ENCODE results near the gene CHAF1A.

DNA sequence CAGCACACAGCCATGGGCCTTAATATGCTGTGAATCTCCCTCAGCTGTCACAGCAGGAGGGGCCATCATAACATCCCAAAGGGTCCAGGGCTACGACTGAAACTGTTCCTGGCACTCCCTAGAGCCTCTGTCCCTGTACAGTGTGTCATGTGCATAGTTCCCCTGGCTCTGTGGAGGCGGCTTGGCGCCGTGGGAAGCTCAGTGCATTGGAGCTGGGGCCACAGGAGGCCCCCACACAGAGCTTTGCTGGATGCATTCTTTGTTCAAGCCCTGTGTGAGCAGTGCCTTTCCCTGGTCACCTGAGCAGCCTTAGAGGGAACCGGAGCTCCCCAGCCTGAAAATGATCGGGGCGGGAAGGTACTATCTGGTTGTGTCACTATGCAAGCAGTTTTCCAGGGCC lies 33.8 kb downstream of the CHAF1A start:
- no peak for TF ChIP-seq ZNF331 (CRISPR knock-in tag; IDR thresholded peaks at IDR 0.05; ENCODE audit: low read depth)
- TF ChIP-seq, protein P1, sequence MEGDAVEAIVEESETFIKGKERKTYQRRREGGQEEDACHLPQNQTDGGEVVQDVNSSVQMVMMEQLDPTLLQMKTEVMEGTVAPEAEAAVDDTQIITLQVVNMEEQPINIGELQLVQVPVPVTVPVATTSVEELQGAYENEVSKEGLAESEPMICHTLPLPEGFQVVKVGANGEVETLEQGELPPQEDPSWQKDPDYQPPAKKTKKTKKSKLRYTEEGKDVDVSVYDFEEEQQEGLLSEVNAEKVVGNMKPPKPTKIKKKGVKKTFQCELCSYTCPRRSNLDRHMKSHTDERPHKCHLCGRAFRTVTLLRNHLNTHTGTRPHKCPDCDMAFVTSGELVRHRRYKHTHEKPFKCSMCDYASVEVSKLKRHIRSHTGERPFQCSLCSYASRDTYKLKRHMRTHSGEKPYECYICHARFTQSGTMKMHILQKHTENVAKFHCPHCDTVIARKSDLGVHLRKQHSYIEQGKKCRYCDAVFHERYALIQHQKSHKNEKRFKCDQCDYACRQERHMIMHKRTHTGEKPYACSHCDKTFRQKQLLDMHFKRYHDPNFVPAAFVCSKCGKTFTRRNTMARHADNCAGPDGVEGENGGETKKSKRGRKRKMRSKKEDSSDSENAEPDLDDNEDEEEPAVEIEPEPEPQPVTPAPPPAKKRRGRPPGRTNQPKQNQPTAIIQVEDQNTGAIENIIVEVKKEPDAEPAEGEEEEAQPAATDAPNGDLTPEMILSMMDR (conservative IDR thresholded peaks at IDR 0.05; ENCODE audit: low read depth in 2 of 2), result no peak
- TF ChIP-seq EZH2phosphoT487 (IDR thresholded peaks at IDR 0.05; ENCODE audit: unreplicated experiment), result no peak
- TF ChIP-seq EZH2 (IDR thresholded peaks at IDR 0.05; ENCODE audit: low read depth, unreplicated experiment), result no peak
- TF ChIP-seq STAT1 (IDR thresholded peaks at IDR 0.05; ENCODE audit: unreplicated experiment), result no peak
- TF ChIP-seq, protein P2, sequence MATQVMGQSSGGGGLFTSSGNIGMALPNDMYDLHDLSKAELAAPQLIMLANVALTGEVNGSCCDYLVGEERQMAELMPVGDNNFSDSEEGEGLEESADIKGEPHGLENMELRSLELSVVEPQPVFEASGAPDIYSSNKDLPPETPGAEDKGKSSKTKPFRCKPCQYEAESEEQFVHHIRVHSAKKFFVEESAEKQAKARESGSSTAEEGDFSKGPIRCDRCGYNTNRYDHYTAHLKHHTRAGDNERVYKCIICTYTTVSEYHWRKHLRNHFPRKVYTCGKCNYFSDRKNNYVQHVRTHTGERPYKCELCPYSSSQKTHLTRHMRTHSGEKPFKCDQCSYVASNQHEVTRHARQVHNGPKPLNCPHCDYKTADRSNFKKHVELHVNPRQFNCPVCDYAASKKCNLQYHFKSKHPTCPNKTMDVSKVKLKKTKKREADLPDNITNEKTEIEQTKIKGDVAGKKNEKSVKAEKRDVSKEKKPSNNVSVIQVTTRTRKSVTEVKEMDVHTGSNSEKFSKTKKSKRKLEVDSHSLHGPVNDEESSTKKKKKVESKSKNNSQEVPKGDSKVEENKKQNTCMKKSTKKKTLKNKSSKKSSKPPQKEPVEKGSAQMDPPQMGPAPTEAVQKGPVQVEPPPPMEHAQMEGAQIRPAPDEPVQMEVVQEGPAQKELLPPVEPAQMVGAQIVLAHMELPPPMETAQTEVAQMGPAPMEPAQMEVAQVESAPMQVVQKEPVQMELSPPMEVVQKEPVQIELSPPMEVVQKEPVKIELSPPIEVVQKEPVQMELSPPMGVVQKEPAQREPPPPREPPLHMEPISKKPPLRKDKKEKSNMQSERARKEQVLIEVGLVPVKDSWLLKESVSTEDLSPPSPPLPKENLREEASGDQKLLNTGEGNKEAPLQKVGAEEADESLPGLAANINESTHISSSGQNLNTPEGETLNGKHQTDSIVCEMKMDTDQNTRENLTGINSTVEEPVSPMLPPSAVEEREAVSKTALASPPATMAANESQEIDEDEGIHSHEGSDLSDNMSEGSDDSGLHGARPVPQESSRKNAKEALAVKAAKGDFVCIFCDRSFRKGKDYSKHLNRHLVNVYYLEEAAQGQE (IDR thresholded peaks at IDR 0.05; ENCODE audit: unreplicated experiment), result no peak

All from GM23338 (cell line).